ENCODE data around the gene MT3. TPM values are rescaled to one million over a fixed set of nuclear protein-coding genes. Genes with fewer than 3 reads are reported as not detected.

The MT3 gene
- not detected for polyA plus RNA-seq (2012; ENCODE audit: missing spikeins)

GRCh38 chr16:56589141-56590039, at the start of gene MT3:
MT3 (plus strand) TSS chr16:56589528; CDS start chr16:56589591, 63 bp downstream.
- FAIRE-seq (no peak), DNase-seq (ENCODE audit: insufficient read length) (no peak)
- TF ChIP-seq TAF1 (IDR thresholded peaks at IDR 0.05; ENCODE audit: borderline replicate concordance, low read depth, low read length) (no peak), POLR2A (IDR thresholded peaks at IDR 0.05; ENCODE audit: low read depth, low read length) (no peak), POLR2AphosphoS5 (IDR thresholded peaks at IDR 0.05; ENCODE audit: low read depth, low read length) (no peak)

- TF ChIP-seq POLR2AphosphoS5 (IDR thresholded peaks at IDR 0.05; ENCODE audit: low read depth, low read length) (no peak), POLR2A (IDR thresholded peaks at IDR 0.05; ENCODE audit: low read depth, low read length) (no peak), TAF1 (IDR thresholded peaks at IDR 0.05; ENCODE audit: borderline replicate concordance, low read depth, low read length) (no peak)
- DNase-seq (ENCODE audit: insufficient read length) (no peak), FAIRE-seq (no peak)
Observed at GRCh38 chr16:56539656-56540055, 49.7 kb upstream of the MT3 start.

GRCh38 chr16:56542039-56542438, 47.3 kb upstream of the MT3 start:
- TF ChIP-seq POLR2A (IDR thresholded peaks at IDR 0.05; ENCODE audit: low read depth, low read length) (no peak), TAF1 (IDR thresholded peaks at IDR 0.05; ENCODE audit: borderline replicate concordance, low read depth, low read length) (no peak), POLR2AphosphoS5 (IDR thresholded peaks at IDR 0.05; ENCODE audit: low read depth, low read length) (no peak)
- no peak for DNase-seq (ENCODE audit: insufficient read length)
- FAIRE-seq = no peak

GRCh38 chr16:56547120-56547948, 42.0 kb upstream of the MT3 start:
- no peak for TF ChIP-seq POLR2A (IDR thresholded peaks at IDR 0.05; ENCODE audit: low read depth, low read length)
- no peak for DNase-seq (ENCODE audit: insufficient read length)
- no peak for FAIRE-seq

GRCh38 chr16:56547949-56548567, 41.3 kb upstream of the MT3 start:
- FAIRE-seq (no peak), DNase-seq (ENCODE audit: insufficient read length) (no peak)
- TF ChIP-seq POLR2A (IDR thresholded peaks at IDR 0.05; ENCODE audit: low read depth, low read length) (no peak), TAF1 (IDR thresholded peaks at IDR 0.05; ENCODE audit: borderline replicate concordance, low read depth, low read length) (no peak), POLR2AphosphoS5 (IDR thresholded peaks at IDR 0.05; ENCODE audit: low read depth, low read length) (no peak)

GRCh38 chr16:56549161-56549560, 40.2 kb upstream of the MT3 start:
- FAIRE-seq (no peak), DNase-seq (ENCODE audit: insufficient read length) (no peak)
- TF ChIP-seq TAF1 (IDR thresholded peaks at IDR 0.05; ENCODE audit: borderline replicate concordance, low read depth, low read length) = no peak
- no peak for TF ChIP-seq POLR2A (IDR thresholded peaks at IDR 0.05; ENCODE audit: low read depth, low read length)
- TF ChIP-seq POLR2AphosphoS5 (IDR thresholded peaks at IDR 0.05; ENCODE audit: low read depth, low read length) = no peak

GRCh38 chr16:56549744-56550385, 39.5 kb upstream of the MT3 start:
- DNase-seq (ENCODE audit: insufficient read length) = no peak
- no peak for TF ChIP-seq POLR2AphosphoS5 (IDR thresholded peaks at IDR 0.05; ENCODE audit: low read depth, low read length)
- no peak for TF ChIP-seq POLR2A (IDR thresholded peaks at IDR 0.05; ENCODE audit: low read depth, low read length)
- TF ChIP-seq TAF1 (IDR thresholded peaks at IDR 0.05; ENCODE audit: borderline replicate concordance, low read depth, low read length) = no peak
- no peak for FAIRE-seq

- TF ChIP-seq POLR2AphosphoS5 (IDR thresholded peaks at IDR 0.05; ENCODE audit: low read depth, low read length) (no peak), POLR2A (IDR thresholded peaks at IDR 0.05; ENCODE audit: low read depth, low read length) (no peak), TAF1 (IDR thresholded peaks at IDR 0.05; ENCODE audit: borderline replicate concordance, low read depth, low read length) (no peak)
- FAIRE-seq (no peak), DNase-seq (ENCODE audit: insufficient read length) (no peak)
Observed at GRCh38 chr16:56551796-56552738, 37.3 kb upstream of the MT3 start.

- DNase-seq (ENCODE audit: insufficient read length) = no peak
- TF ChIP-seq TAF1 (IDR thresholded peaks at IDR 0.05; ENCODE audit: borderline replicate concordance, low read depth, low read length) (no peak), POLR2AphosphoS5 (IDR thresholded peaks at IDR 0.05; ENCODE audit: low read depth, low read length) (no peak), POLR2A (IDR thresholded peaks at IDR 0.05; ENCODE audit: low read depth, low read length) (no peak)
- no peak for FAIRE-seq
Observed at GRCh38 chr16:56554441-56554840, 34.9 kb upstream of the MT3 start.
